Sigmoid colon (tissue), 4 donors: Measurements from ENCODE around the gene NPAS4.

ENCODE experiments used
- POLR2A ChIP-seq, 2 donors: fragments of 450-650 bp; IDR thresholded peaks; one replicate each; pipeline ENCODE4 v1.6.1; 2016; ENCODE audit warnings: antibody characterized with exemption in 2 of 2, mild to moderate bottlenecking in 2 of 2, moderate library complexity in 2 of 2
- POLR2AphosphoS5 ChIP-seq, 4 donors: sonication (generic); formaldehyde crosslinking; IDR thresholded peaks; one replicate each; pipeline ENCODE4 v1.6.1; 2017; ENCODE audit warnings: antibody characterized with exemption in 4 of 4
- TF ChIP-seq, protein P1 (sequence below), 4 experiments: fragments of 450-650 bp in 3 of 4; fragments of 200-600 bp in 1 of 4; IDR thresholded peaks; one replicate each; pipeline ENCODE4 v1.5.1; 2016 to 2019; ENCODE audit warnings: antibody characterized with exemption in 4 of 4, mild to moderate bottlenecking in 3 of 4, moderate library complexity in 2 of 4

DNA sequence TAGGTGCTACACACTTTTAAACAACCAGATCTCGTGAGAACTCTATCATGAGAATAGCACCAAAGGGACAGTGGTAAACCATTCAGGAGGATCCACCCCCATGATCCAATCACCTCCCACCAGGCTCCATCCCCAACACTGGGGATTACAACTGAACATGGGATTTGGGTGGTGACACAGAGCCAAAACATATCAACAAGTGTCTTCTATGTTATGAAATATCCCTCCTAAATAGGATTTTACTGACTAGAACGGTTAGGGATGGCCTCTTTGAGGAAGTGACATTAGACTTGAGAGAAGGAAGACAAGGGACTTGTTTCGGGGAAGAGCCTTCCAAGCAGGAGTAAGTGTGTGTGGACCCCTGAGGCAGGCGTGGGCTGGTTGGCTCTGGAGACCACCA, 29.7 kb downstream of the NPAS4 start:
- TF ChIP-seq, protein P1, sequence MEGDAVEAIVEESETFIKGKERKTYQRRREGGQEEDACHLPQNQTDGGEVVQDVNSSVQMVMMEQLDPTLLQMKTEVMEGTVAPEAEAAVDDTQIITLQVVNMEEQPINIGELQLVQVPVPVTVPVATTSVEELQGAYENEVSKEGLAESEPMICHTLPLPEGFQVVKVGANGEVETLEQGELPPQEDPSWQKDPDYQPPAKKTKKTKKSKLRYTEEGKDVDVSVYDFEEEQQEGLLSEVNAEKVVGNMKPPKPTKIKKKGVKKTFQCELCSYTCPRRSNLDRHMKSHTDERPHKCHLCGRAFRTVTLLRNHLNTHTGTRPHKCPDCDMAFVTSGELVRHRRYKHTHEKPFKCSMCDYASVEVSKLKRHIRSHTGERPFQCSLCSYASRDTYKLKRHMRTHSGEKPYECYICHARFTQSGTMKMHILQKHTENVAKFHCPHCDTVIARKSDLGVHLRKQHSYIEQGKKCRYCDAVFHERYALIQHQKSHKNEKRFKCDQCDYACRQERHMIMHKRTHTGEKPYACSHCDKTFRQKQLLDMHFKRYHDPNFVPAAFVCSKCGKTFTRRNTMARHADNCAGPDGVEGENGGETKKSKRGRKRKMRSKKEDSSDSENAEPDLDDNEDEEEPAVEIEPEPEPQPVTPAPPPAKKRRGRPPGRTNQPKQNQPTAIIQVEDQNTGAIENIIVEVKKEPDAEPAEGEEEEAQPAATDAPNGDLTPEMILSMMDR (IDR thresholded peaks at IDR 0.05) = no peak
- TF ChIP-seq POLR2A (IDR thresholded peaks at IDR 0.05) (no peak), POLR2AphosphoS5 (IDR thresholded peaks at IDR 0.05) (no peak)
